Neural progenitor cell (in vitro differentiated cells): ENCODE measurements around the gene SERGEF.

Source experiments
- CTCF ChIP-seq: fragments of 200-600 bp; sonication (generic); IDR thresholded peaks from 2 replicates; pipeline ENCODE4 v1.5.1; 2017; ENCODE audit warnings: antibody characterized with exemption, mild to moderate bottlenecking
- EZH2 ChIP-seq: fragments of 200-600 bp; sonication (generic); IDR thresholded peaks from 2 replicates; pipeline ENCODE4 v1.6.1; 2017; ENCODE audit warnings: antibody characterized with exemption, mild to moderate bottlenecking, moderate library complexity
- EZH2phosphoT487 ChIP-seq: fragments of 200-600 bp; sonication (generic); IDR thresholded peaks from 2 replicates; pipeline ENCODE4 v1.6.1; 2017; ENCODE audit warnings: antibody characterized with exemption

DNA sequence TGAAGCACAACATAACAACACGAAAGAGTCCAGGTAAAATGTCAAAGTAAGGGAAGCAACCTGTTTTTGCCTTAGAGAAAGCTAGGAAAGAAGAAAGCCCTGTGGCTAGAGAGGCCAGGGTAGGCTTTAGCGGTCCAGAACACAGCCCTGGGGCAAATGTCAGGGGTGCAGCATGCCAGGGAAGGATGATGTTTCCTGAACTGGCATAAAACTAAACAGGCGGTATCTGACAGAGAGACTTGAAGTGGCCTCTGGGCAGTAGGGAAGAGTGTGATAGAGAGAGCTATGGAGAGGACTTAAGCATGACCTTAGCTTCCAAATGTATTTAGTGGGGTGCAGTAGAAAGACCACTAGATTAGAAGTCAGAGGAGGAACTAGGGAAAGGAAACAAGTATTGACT is 174.7 kb downstream of the SERGEF start:
- TF ChIP-seq EZH2 (no peak), CTCF (no peak), EZH2phosphoT487 (no peak)
